Dendritic cell treated with granulocyte-macrophage colony-stimulating factor and Interleukin-4, amounts not matched to agents 40 ng/mL and 50 ng/mL, for 4 days (primary cell): Measurements from ENCODE around the gene THEMIS2.
"Not testable (repeated sequence)": the region's sequence is repeated elsewhere in the genome, so short reads cannot be mapped to it uniquely, and the experiment has no call there.

ENCODE experiments used
- H3K27ac Mint-ChIP-seq: one replicate; pipeline ENCODE4 v1.8.0; 2022; ENCODE audit warnings: mild to moderate bottlenecking, mixed read lengths
- H3K27me3 Mint-ChIP-seq: one replicate; pipeline ENCODE4 v1.8.0; 2022; ENCODE audit warnings: mild to moderate bottlenecking, mixed read lengths
- H3K36me3 Mint-ChIP-seq: one replicate; pipeline ENCODE4 v1.8.0; 2022; ENCODE audit warnings: low read depth, mixed read lengths
- H3K4me1 Mint-ChIP-seq: one replicate; pipeline ENCODE4 v1.8.0; 2022; ENCODE audit warnings: low read depth, mixed read lengths
- H3K4me3 Mint-ChIP-seq: one replicate; pipeline ENCODE4 v1.8.0; 2022; ENCODE audit warnings: mild to moderate bottlenecking, moderate library complexity, mixed read lengths
- H3K9me3 Mint-ChIP-seq: one replicate; pipeline ENCODE4 v1.8.0; 2022; ENCODE audit warnings: mixed read lengths
- intact Hi-C: fragments of 100-400 bp; cut with micrococcal nuclease; formaldehyde crosslinking; loops from one replicate; pipeline ENCODE4 v1.15.0; 2022

THEMIS2 gene

GRCh38 chr1:27856561-27857343 lies 15.6 kb upstream of the THEMIS2 start:
- no peak overlapping the region for H3K27ac Mint-ChIP-seq
- peaks cover 3% of the 10 kb centered on the region for H3K36me3 Mint-ChIP-seq
- H3K27me3 Mint-ChIP-seq = no peaks in the 10 kb centered on the region
- intact Hi-C loops = loop anchor here (10.0 kb wide), 1 partner anchor 228 kb away; the partner anchor contains the start of gene EYA3
- peaks cover 39% of the 10 kb centered on the region for H3K4me1 Mint-ChIP-seq
- no peaks in the 10 kb centered on the region for H3K9me3 Mint-ChIP-seq
- H3K4me3 Mint-ChIP-seq = no peak overlapping the region

- H3K36me3 Mint-ChIP-seq = not testable (repeated sequence)
These were observed 14.8 kb upstream of the THEMIS2 start for GRCh38 chr1:27857552-27857951.

GRCh38 chr1:27858072-27858948 lies 14.0 kb upstream of the THEMIS2 start:
- Mint-ChIP-seq H3K4me3 (peak overlapping the region; percentile 60), H3K27me3 (no peaks in the 10 kb centered on the region), H3K4me1 (peaks cover 54% of the 10 kb centered on the region), H3K9me3 (no peaks in the 10 kb centered on the region), H3K27ac (peak overlapping the region; percentile 88), H3K36me3 (no peaks in the 10 kb centered on the region)
- intact Hi-C loops = loop anchor here (2.0 to 10.0 kb wide), 3 partner anchors 14 to 226 kb away; partner anchors contain the start of genes EYA3 and THEMIS2

More at GRCh38 chr1:27857552-27857951, 14.8 kb upstream of the THEMIS2 start:
- peaks cover 47% of the 10 kb centered on the region for H3K4me1 Mint-ChIP-seq
- not testable (repeated sequence) for H3K27me3 Mint-ChIP-seq, H3K27ac Mint-ChIP-seq, H3K4me3 Mint-ChIP-seq, H3K9me3 Mint-ChIP-seq
- intact Hi-C loops = loop anchor here (10.0 kb wide), 1 partner anchor 227 kb away; the partner anchor contains the start of gene EYA3

- Mint-ChIP-seq H3K4me3 (peak overlapping the region; percentile 60), H3K4me1 (peaks cover 62% of the 10 kb centered on the region), H3K27me3 (no peaks in the 10 kb centered on the region), H3K36me3 (no peaks in the 10 kb centered on the region), H3K27ac (peak overlapping the region; percentile 88), H3K9me3 (no peaks in the 10 kb centered on the region)
- intact Hi-C loops = loop anchor here (2.0 to 10.0 kb wide), 3 partner anchors 14 to 226 kb away; partner anchors contain the start of genes EYA3 and THEMIS2
These were observed 13.3 kb upstream of the THEMIS2 start for GRCh38 chr1:27858949-27859576.

DNA sequence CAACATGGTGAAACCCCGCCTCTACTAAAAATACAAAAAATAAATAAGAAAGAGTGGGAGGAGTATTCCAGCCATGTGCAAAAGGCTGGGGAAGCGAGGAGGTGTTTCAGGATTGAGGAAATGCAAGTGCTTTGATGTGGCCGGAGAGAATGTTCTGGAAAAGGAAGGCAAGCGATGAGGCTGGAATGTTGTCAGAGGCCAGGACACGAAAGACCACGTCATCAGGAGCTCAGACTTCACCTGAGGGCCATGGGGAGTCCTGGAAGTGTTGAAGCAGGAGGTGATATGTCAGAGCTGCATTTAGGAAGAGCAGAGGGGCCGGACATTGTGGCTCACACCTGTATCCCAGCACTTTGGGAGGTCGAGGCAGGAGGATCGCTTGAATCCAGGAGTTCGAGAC lies 10.9 kb upstream of the THEMIS2 start:
- intact Hi-C loops = loop anchor here (10.0 kb wide), 1 partner anchor 313 kb away; the partner anchor contains the start of gene PTAFR
- Mint-ChIP-seq H3K9me3 (no peaks in the 10 kb centered on the region), H3K36me3 (no peaks in the 10 kb centered on the region), H3K27me3 (no peaks in the 10 kb centered on the region), H3K4me3 (no peak overlapping the region), H3K27ac (peak overlapping the region; percentile 88), H3K4me1 (peaks cover 84% of the 10 kb centered on the region)

GRCh38 chr1:27862004-27862403 lies 10.3 kb upstream of the THEMIS2 start:
- no peaks in the 10 kb centered on the region for H3K27me3 Mint-ChIP-seq
- H3K9me3 Mint-ChIP-seq = no peaks in the 10 kb centered on the region
- intact Hi-C loops = loop anchor here (2.0 to 10.0 kb wide), 2 partner anchors 23 to 313 kb away; partner anchors contain the start of gene PTAFR
- peaks cover 88% of the 10 kb centered on the region for H3K4me1 Mint-ChIP-seq
- H3K27ac Mint-ChIP-seq = peak overlapping the region; percentile 88
- no peaks in the 10 kb centered on the region for H3K36me3 Mint-ChIP-seq
- no peak overlapping the region for H3K4me3 Mint-ChIP-seq

DNA sequence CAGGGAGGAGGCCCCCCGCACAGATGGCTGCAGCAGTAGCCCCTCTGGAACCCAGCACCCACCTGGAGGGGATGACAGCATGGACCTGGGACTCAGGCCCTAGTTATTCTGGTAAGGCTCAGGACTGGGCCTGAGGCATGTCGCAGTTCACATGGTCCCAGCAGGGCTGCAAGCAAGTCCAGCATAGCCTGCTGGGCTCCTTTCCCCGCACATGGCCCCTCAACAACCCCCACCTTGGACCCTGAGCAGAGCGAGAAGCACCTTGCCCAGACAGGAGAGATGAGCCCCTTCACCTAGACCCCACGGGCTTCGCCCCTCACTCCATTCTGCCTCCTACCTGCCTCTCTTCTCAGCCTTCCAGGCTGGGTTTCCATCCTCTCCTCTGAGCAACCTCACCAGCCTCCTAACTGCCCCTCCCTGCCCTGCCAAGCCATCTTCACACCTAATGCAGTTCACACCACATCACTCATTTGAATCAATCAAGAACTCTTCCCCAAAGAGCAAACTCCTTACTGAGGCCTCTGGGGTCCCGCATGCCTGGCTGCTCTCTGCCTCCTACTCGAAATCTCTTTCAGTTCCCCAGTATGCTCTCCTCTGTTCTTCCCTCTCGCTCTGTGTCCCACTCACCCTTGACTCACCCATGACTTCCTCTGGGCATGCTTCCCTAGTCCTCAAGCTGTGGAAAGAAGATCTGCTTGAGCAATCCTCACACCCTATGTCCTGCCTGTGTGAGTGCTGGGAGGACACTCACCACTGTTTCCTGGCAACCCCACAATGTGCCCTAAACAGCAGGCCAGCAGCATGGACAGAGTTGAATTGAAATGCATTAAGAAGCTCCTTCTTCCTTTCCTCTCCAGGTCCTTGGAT lies 9.4 kb upstream of the THEMIS2 start:
- intact Hi-C loops = loop anchor here (1.0 to 10.0 kb wide), 4 partner anchors 12 to 312 kb away; partner anchors contain the start of gene PTAFR
- Mint-ChIP-seq H3K9me3 (no peaks in the 10 kb centered on the region), H3K27ac (peak overlapping the region; percentile 88), H3K36me3 (no peaks in the 10 kb centered on the region), H3K4me1 (peaks cover 90% of the 10 kb centered on the region), H3K4me3 (peak overlapping the region; percentile 56), H3K27me3 (no peaks in the 10 kb centered on the region)

- Mint-ChIP-seq H3K4me3 (no peak overlapping the region), H3K27me3 (no peaks in the 10 kb centered on the region), H3K36me3 (no peaks in the 10 kb centered on the region), H3K4me1 (peaks cover 89% of the 10 kb centered on the region), H3K9me3 (no peaks in the 10 kb centered on the region), H3K27ac (peak overlapping the region; percentile 88)
- intact Hi-C loops = loop anchor here (1.0 to 10.0 kb wide), 4 partner anchors 12 to 311 kb away; partner anchors contain the start of gene PTAFR
These were observed 8.8 kb upstream of the THEMIS2 start for GRCh38 chr1:27863538-27863915.

DNA sequence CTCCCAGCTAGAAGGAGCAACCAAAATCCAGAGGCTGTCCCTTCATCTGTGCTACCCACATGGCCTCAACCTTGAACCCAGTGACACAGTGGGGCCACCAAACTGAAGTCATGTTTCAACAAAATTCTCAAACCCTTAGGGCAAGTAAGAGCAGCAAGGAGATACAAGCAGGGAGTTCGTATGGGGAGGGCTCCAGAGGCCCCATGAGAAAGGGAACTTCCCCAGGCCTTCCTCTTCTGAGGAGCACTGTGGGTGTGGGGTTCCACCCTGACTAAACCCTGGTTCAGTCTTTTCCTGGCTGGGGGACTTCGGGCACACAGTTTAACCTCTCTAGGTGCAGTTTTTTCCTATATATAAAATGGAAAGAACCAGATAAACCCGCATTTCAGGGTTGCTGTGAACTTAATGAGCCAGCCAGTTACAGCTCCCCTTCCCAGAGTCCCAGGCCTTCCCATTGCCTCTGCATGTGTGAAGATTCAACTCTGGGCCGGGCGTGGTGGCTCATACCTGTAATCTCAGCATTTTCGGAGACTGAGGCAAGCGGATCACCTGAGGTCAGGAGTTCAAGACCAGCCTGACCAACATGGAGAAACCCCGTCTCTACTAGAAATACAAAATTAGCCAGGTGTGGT lies 8.0 kb upstream of the THEMIS2 start:
- Mint-ChIP-seq H3K4me1 (peaks cover 89% of the 10 kb centered on the region), H3K9me3 (no peaks in the 10 kb centered on the region), H3K27ac (peak overlapping the region; percentile 88), H3K36me3 (no peaks in the 10 kb centered on the region), H3K27me3 (no peaks in the 10 kb centered on the region), H3K4me3 (peak overlapping the region; percentile 30)
- intact Hi-C loops = loop anchor here (10.0 kb wide), 1 partner anchor 310 kb away; the partner anchor contains the start of gene PTAFR

DNA sequence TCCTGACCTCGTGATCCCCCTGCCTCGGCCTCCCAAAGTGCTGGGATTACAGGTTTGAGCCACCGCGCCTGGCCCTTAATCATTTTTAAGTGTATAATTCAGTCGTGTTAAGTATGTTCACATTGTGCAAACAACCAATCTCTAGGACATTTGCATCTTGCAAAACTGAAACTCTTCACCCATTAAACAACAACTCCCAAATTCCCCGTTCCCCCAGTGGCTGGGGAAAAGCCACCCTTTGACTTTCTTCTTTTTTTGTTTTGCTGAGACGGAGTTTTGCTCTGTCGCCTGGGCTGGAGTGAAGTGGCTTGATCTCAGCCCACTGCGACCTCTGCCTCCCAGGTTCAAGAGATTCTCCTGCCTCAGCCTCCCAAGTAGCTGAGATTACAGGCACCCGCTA lies 6.5 kb upstream of the THEMIS2 start:
- Mint-ChIP-seq H3K27ac (peak overlapping the region; percentile 88), H3K4me3 (peak overlapping the region; percentile 33), H3K9me3 (no peaks in the 10 kb centered on the region), H3K4me1 (peaks cover 80% of the 10 kb centered on the region), H3K36me3 (no peaks in the 10 kb centered on the region), H3K27me3 (no peaks in the 10 kb centered on the region)
- intact Hi-C loops = loop anchor here (10.0 kb wide), 1 partner anchor 309 kb away; the partner anchor contains the start of gene PTAFR

GRCh38 chr1:27868556-27868931 lies 3.8 kb upstream of the THEMIS2 start:
- Mint-ChIP-seq H3K4me1 (peaks cover 59% of the 10 kb centered on the region), H3K27ac (peak overlapping the region; percentile 73), H3K9me3 (no peaks in the 10 kb centered on the region), H3K4me3 (no peak overlapping the region), H3K36me3 (peaks cover 14% of the 10 kb centered on the region), H3K27me3 (no peaks in the 10 kb centered on the region)
- intact Hi-C loops = loop anchor here (10.0 kb wide), 1 partner anchor 306 kb away; the partner anchor contains the start of gene PTAFR
